Islet of Langerhans (tissue), 1 donor: ENCODE results near the gene INSR.
A peak's percentile ranks its signal among the peaks of the same experiment; 100 is the strongest.
"Not testable (repeated sequence)": the region's sequence is repeated elsewhere in the genome, so short reads cannot be mapped to it uniquely, and the experiment has no call there.

Experiments
- FAIRE-seq: peaks from one replicate; lab custom pipeline; 2011; peaks lifted over from hg19 to GRCh38; lab: Jason Lieb, UNC

The INSR gene

DNA sequence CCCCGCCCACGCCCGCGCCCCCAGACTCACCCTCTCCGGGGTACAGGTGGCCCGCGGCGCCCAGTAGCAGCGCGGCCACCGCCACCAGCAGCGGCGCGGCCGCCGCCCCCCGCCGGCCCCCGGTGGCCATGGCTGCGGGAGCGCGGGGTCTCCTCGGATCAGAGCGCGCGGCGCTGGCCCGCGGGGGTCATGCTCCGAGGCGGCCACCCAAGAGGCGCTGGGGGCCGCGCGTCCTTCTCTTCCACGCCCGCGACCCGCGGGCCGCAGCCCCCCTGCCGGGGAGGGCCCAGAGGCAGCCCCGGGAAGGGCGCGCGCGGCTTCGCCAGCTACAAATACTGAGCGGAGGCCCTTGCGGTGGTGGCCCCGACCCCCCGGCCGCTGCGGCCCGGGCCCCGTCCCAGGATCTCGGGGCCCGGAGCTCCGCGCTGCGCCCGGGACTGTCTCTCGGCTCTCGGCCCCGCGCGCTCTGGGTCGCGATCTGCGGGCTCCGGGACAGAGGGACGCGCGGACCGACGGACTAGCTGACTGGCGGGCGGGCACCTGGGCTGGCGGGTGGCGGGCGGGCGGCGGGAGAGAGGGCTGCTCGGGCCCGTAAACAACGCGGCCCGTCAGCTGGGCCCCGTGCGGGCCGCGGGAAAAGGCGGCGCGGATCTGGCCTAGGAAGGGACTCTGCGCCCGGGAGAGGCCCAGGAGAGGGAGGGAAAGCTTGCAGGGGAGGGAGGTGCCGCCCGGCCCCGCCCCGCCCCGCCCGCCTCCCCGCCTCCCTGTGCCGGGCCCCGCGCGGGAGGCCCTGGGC is at the start of gene INSR:
INSR (minus strand) TSS at position 653 of the 796 bp plus-strand sequence; CDS start at position 130, 523 bp downstream.
- no peak for FAIRE-seq

GRCh38 chr19:7342143-7342542 is 47.9 kb upstream of the INSR start:
- FAIRE-seq, result no peak

GRCh38 chr19:7340959-7341837 is 47.0 kb upstream of the INSR start:
- FAIRE-seq, result peak; percentile 87

GRCh38 chr19:7337380-7338194 is 43.4 kb upstream of the INSR start:
- FAIRE-seq, result no peak

GRCh38 chr19:7336321-7336973 is 42.2 kb upstream of the INSR start:
- FAIRE-seq, result no peak

GRCh38 chr19:7333198-7334118 is 39.2 kb upstream of the INSR start:
- no peak for FAIRE-seq

GRCh38 chr19:7331446-7331845 is 37.2 kb upstream of the INSR start:
- FAIRE-seq, result no peak

- no peak for FAIRE-seq
Measured at GRCh38 chr19:7328647-7329046, 34.4 kb upstream of the INSR start.

DNA sequence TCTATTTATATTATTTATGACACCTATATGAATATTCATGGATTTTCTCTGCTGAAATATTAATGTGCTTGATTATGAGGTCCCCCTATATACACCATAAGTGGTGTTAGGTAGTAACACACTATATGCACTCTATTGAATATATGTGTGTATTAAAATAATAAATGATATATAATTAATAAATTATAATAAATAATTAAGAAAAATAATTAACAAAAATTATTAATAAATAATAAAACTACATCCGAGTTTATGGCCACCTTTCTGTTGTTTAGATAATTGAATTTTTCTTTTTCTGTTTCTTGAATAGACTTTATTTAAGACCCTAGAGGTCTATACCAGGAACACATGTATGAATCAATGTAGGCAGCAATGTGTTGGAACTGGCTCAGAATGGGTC is 33.6 kb upstream of the INSR start:
- no peak for FAIRE-seq

- FAIRE-seq, result no peak
Measured at GRCh38 chr19:7326105-7326877, 32.1 kb upstream of the INSR start.

DNA sequence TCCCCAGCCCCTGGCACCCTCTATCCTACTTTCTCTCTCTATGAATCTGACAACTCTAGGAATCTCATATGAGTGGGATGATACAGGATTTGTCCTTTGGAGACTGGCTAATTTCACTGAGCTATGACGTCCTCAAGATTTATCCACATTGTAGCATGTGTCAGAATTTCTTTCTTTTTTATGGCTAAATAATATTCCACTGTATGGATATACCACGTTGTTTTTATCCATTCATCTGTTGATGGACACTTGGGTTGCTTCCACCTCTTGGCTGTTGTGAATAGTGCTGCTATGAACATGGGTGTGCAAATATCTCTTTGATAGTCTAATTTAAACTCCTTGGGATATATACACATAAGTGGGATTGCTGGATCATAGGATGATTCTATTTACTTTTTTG is 24.0 kb upstream of the INSR start:
- FAIRE-seq, result no peak

GRCh38 chr19:7312816-7313215 is 18.6 kb upstream of the INSR start:
- no peak for FAIRE-seq

DNA sequence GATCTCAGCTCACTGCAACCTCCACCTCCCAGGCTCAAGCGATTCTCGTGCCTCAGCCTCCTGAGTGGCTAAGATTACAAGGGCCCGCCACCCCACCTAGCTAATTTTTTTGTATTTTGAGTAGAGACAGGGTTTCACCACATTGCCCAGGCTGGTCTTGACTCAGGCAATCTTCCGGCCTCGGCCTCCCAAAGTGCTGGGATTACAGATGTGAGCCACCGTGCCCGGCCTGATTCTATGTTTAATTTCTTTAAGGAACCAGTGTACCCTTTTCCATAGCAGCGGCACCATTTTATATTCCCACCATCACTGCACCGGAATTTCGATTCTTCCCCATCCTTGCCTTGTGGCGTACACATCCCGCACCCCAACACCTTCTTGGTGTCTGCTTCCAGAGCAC is 17.7 kb upstream of the INSR start:
- FAIRE-seq, result no peak

DNA sequence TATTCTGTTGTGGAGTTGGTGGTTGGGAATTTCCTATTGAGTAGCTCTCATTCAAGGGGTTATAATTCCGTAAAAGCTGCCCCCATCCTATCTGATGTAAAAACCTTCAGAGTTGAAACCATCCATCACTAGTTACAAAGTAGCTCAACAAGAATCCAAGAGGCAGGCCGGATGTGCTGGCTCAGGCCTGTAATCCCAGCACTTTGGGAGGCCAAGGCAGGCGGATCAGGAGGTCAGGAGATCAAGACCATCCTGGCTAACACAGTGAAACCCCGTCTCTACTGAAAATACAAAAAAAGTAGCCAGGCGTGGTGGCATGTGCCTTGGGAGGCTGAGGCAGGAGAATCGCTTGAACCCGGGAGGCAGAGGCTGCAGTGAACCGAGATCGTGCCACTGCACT is 14.1 kb upstream of the INSR start:
- FAIRE-seq, result not testable (repeated sequence)

- no peak for FAIRE-seq
Measured at GRCh38 chr19:7307590-7308218, 13.5 kb upstream of the INSR start.

DNA sequence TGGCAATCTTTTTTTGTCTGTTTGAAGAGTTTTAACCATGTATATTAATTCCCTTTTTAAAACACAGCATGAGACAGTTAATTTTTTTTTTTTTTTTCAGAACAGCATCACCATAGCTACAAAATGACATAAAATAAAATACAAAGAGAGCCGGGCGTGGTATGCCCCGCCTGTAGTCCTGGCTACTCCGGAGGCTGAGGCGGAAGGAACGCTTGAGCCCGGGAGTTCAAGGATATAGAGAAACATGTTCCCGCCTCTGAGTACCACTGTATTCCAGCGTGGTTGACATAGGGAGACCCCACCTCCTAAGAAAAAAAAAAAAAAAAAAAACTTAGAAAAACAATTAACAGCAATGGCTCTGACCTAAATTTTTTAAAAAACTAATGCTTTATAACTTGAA is 10.0 kb upstream of the INSR start:
- FAIRE-seq, result no peak

DNA sequence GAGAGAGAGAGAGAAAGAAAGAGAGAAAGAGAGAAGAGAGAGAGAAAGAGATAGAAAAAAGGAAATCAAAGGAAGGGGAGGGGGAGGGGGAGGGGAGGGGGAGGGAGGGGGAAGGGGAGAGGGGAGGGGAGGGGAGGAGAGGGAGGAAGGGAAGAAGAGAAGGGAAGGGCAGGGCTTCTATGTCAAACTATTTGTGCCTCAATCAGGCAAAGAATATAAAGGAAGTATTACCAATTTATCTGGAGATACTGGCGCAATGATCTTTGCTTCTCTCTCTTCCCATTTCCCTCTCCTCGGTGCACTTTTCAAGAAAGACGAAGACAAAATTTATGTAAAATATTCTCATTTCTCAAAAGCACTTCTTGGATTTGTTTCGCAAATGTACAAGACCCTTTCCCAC is 9.3 kb upstream of the INSR start:
- FAIRE-seq, result no peak

DNA sequence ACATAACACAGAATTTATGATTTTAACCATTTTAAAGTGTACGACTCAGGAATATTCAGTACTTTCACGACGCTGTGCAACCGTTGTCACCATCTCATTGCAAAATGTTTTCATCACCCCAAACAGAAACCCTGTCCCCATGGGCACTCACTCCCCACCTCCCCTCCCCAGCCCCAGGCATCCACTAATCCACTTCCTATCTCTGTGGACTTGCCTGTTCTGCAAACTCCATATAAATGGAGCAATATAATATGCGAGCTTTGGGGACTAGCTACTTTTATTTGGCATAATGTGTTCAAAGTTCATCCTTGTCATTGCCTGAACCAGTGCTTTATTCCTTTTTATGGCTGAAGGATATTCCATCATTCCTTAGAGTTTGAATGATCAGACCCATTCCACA is 7.3 kb upstream of the INSR start:
- FAIRE-seq, result no peak

- FAIRE-seq, result no peak
Measured at GRCh38 chr19:7297742-7298141, 3.5 kb upstream of the INSR start.
